GM21576 (cell line): ENCODE measurements around the gene CMIP.
A peak's percentile ranks its signal among the peaks of the same experiment; 100 is the strongest.
"Not testable (repeated sequence)": the region's sequence is repeated elsewhere in the genome, so short reads cannot be mapped to it uniquely, and the experiment has no call there.

Experiments used
- ATAC-seq: cut with Tn5 transposase; IDR thresholded peaks from one replicate; pipeline ENCODE4 v1.9.1; 2021; ENCODE audit warnings: mild to moderate bottlenecking, moderate library complexity; ENCODE audit not compliant: unreplicated experiment

Gene CMIP

GRCh38 chr16:81728435-81728834 is 283.8 kb downstream of the CMIP start:
- no peak for ATAC-seq

DNA sequence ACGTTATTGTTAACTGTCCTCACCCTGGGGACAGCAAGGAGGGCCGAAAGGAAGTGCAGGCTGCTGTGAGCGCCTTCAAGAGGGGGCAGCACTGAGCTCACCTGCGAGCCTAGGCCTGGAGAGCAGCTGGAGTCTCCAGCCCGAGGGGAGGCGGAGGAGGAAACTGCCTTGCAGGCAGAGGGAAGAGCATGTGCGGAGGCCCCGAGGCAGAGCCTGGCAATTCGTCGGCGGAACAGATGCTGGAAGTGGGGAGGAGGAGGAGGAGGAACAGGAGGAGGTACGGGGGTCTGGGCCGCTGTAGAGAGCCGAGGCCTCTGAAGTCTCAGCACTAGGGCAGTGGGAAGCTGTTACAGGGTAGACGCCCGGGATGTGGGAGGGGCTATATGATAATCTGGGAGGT is 284.8 kb downstream of the CMIP start:
- ATAC-seq, result no peak

DNA sequence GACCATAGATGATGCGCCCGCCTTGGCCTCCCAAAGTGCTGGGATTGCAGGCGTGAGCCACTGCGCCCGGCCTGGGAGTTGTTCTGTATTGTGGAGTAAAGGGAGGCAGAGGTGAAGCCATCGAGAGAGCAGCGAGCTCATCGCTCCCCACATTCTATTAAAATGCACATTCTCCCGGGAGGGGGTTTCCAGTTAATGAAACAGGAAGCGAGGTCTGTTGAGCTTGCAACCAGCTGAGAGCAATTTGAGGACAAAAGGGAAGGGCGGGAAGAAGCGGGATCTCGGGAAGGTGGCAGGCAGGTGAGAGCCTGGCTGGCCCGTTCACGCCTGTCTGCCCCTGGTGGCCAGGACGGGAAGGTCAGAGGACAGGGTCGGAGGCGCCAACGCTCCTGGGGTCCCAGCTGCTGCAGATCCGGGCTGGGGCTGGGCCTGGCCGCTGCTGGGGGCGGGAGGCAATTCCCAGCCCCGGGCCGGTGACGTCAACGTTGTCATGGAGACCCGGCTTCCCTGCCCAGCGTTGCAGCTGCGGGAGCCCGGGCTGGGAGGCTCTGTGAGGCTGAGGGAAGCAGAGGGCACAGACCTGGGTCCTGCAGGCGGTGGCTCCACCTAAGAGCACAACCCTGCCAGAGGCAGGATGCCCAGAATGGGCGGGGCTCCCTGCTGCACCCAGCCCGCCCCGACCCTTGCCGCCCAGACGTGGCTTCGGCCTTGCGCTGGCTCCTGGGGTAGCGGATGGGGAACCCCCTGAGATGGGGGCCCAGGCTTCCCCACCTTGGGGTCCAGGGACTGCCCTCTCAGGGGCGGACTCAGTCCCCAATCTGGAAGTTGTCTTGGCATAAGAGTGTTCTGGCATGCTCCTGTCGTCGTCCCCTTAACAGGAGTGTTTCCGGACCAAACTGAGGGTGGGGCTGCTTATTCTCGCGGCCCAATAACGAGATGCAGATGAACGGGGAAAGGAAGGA is 285.8 kb downstream of the CMIP start:
- peak; percentile 62 for ATAC-seq

DNA sequence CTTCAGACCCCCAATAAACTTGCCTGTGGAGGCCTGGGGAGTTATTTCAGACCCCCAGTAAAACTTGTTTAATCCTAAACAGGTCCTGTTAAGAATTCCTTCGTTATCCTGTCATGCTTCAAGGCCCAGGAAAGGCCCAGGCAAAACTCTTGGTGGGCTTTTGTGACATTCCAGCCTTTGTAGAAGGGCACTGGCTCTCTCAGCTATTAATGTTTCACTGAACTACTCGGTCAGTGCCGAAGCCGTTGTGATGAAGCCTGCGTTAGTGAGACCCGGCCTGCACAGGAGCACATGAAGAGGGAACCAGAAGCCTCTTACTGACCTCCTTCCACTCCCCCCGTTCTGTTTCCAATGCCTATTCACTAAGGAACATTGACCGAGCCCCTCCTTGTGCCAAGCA is 287.0 kb downstream of the CMIP start:
- no peak for ATAC-seq

DNA sequence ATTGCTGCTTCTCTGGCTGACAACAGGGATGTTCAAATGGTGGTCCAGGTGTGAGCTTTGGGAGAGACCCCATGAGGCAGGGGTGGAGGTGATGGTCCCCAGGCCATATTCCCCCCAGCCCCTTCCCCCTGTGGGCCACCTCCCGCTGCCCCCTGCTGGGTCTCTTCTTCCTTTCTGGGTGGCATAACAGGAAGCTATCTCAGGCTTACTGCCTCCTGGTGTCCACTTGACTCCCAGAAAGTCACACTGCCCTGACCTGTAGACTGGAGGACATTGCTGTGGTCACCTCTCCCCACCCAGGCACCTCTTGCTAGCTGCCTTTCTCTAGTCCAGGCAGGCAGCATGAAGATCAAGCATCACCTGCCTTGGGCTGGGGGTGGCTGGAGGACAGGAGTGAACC is 288.1 kb downstream of the CMIP start:
- no peak for ATAC-seq

DNA sequence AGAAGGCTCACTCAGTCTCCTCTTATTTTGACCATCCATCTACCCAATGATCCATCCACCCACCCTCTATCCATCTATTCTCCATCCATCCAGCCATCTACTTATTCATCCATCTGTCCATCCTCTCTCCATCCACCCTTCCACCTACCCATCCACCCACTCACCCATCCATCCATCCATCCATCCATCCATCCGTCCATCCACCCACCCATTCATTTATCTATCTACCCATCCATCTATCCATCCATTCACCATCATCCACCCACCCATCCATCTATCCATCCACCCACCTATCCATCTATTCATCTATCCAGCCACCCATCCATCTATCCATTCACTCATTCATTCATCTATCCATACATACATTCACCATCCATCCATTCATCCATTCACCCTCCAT is 288.7 kb downstream of the CMIP start:
- no peak for ATAC-seq

- no peak for ATAC-seq
These were observed 290.2 kb downstream of the CMIP start for GRCh38 chr16:81734632-81735434.

DNA sequence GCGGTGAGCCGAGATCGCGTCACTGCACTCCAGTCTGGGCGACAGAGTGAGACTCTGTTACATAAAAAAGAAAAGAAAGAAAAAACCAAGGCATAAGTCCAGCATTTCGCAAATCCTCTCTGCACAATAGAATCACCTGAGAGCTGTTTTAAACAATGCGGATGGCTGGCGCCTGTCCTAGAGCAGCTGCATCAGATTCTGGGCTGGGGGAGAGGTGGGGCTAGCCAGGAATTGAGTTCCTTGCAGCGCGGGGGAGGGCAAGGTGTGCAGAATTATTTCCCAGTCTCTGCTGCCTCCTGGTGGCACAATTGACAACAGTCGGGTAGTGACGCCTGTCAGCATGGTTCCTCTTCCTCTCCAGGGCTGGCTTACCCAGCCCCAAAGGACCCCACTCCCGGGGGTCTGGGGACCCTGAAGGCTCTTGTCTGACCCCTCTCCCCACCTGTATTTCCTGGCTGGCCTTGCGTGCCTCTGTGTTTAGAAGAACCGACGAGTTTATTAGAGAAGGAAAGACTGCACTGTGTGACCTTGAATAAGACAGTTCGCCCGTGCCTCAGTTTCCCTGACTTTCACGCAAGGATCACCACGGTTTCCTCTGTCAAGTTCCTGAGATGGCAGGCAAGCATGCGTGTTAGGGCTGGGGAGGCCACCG is 293.4 kb downstream of the CMIP start:
- peak; percentile 57 for ATAC-seq

DNA sequence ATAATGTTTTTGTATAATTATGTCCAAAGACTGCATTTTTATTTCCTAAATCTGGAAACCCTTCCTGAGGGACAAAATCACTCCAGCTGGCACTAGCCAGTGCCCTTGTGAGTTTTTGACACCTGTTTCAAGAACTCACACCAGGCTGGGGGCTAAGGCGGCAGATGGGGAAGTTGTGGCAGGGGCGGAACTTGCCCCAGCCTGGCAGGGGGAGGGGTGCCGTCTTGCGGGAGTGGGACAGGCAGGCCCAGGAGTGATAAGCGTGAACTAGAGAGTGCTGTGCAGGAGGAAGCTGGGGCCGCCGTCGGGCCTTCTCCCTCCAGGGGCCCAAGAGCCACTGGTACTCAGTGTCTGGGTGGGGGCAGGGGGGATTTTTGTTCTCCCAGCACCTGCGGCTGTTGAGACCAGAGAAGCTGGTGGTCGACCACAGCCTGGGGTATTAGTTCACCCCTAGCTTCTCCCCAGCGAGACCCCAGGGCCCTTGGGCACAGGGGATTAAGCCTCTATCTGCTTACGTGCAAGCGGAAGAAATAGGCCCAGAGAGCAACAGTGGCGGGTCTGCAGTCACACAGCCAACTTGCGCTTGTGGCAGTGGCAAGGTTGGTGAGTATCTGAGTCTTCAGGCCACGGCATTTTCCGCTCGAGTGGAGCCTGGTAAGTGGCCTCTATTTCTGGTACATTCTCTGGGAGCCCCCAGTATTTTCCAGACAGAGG is 294.3 kb downstream of the CMIP start:
- ATAC-seq, result no peak

DNA sequence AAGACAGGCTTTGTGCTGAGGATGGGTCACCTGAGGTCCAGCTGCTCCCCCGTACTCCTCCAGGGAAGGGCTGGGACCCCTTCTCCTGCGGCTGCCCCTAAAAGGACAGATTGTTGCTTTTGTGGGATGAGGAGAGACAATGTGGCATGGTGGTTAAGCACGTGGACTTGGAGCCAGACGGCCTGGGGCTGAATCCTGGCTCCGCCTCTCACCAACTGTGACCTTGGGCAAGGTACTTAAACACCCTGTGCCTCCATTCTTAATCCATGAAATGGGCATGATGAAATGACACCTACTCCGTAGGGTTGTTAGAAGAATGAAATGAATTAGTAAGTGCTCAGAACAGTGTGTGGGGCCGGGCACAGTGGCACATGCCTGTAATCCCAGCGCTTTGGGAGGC is 294.9 kb downstream of the CMIP start:
- ATAC-seq, result no peak

- peak; percentile 59 for ATAC-seq
These were observed 295.6 kb downstream of the CMIP start for GRCh38 chr16:81740169-81740568.

GRCh38 chr16:81741430-81741770 is 296.8 kb downstream of the CMIP start:
- not testable (repeated sequence) for ATAC-seq

DNA sequence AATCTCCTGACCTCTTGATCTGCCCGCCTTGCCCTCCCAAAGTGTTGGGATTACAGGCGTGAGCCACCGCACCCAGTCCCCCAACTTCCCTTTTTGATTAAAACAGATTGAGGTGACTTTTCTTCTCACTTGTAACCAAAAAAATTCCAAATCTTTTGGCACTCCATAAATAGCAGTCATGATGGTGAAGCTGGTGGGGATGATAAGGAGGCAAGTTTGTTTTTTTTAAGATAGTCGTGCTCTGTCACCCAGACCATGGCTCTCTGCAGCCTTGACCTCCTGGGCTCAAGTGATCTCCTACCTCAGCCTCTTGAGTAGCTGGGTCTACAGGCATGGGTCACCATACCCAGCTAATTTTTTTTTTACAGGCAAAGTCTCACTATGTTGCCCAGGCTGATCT is 299.8 kb downstream of the CMIP start:
- no peak for ATAC-seq

- ATAC-seq, result no peak
These were observed 300.3 kb downstream of the CMIP start for GRCh38 chr16:81744911-81745310.

DNA sequence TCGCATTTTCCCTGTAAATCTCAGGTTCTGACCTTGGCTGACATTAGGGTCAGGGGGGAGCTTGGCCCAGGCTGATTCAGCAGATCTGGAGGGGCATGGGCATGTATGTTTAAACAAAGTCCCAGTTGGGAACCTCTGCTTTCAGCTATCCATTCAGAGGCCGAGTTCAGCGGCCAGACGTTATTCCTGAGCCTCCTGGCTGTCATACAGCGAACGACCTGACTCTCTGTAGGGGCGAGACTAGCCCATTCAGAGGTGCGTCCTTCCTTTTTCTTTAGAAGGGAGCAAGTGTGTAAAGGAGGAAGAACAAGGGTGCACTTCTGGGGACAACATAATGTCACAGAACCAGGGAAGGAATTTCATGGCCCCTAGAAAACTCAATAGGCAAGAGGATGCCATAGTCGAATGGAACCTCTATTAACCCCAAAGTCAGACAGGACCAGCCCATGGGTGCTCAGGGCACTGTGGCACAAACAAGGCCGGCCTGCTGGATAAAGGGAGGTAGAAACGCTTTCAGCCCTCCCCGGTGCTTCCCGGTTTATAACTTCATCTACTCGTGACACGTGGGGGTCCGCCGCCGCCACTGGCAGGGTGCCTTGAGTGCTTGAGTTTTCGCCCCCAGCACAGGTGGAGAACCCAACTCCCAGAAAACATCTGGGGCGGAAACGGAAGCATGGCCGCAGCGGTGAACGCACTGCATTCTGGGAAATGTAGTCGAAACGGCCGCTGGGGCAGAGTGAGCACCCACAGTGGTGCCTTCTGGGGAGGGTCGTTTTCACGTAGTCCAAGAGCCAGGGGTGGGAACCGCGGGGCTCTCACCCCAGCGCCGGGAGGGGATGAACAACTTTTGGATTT is 301.3 kb downstream of the CMIP start:
- peak; percentile 69 for ATAC-seq

DNA sequence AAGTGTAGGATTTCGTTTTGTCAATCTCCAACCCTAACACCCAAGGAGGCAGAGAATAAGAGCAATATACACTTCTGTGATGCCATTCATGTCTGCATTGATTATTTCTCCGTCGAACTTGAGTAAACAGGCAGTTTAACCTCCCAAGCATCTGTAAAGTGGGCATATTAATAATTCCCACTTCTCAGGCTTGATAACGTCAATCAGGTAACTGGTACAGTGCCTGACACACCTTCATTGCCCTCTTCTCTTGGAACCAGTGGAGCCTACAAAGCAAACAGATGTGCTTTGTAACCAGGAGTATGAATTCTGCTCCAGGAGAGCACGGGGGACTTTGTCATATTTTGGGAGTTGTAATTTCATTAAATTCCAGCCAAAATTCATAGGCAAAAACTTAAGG is 302.0 kb downstream of the CMIP start:
- no peak for ATAC-seq

GRCh38 chr16:81748476-81749198 is 304.0 kb downstream of the CMIP start:
- no peak for ATAC-seq

GRCh38 chr16:81752225-81752875 is 307.7 kb downstream of the CMIP start:
- peak; percentile 92 for ATAC-seq

GRCh38 chr16:81752876-81753227 is 308.2 kb downstream of the CMIP start:
- peak; percentile 1 for ATAC-seq
